K562 (cell line): ENCODE results near the gene CERS6. TPM values are rescaled to one million over a fixed set of nuclear protein-coding genes. Genes with fewer than 3 reads are reported as not detected.

ENCODE experiments used
- ATAC-seq: fragments of 200-7000 bp; cut with Tn5 transposase; 3 replicates; pipeline ENCODE4 v1.9.1; 2020; ENCODE audit warnings: moderate library complexity
- BruUV-seq: library from RNA; stranded (reverse); fragments of 400-500 nt; replicated peaks from 2 replicates; lab custom pipeline; 2021; lab: Mats Ljungman, UMichigan
- CTCF ChIA-PET: fragments of 300-600 bp; formaldehyde crosslinking; extraction: SDS; loops from one replicate; lab custom pipeline; 2021; ENCODE audit warnings: low intra/inter-chr PET ratio; lab: Yijun Ruan, JAX
- POLR2A ChIA-PET: fragments of 300-600, 350-650 bp; sonication (Branson Sonifier 250); formaldehyde crosslinking; extraction: SDS; loops from one replicate; lab custom pipeline; 2021; ENCODE audit warnings: antibody characterized with exemption, inconsistent platforms; lab: Yijun Ruan, JAX
- DNase-seq, 4 experiments: peaks; one replicate each; pipeline versions ENCODE4 v3.0.0 to v3.0.0-alpha.2; 2011 to 2018; ENCODE audit warnings: low spot score in 3 of 4, mixed read lengths in 3 of 4; ENCODE audit errors: extremely low read depth in 1 of 4
- FAIRE-seq: peaks from 2 replicates; lab custom pipeline; 2011; peaks lifted over from hg19 to GRCh38; lab: Jason Lieb, UNC
- H2AFZ ChIP-seq: 2 replicates; pipeline ENCODE4 v1.6.0; 2011; ENCODE audit warnings: low read depth, low read length, control low read depth, inconsistent platforms
- H3K27ac ChIP-seq: fragments of 200-600 bp; 3 replicates; pipeline ENCODE4 v1.8.0; 2011; ENCODE audit warnings: low read depth, mild to moderate bottlenecking, control low read depth, inconsistent platforms, low read length, moderate library complexity, mixed read lengths; ENCODE audit errors: extremely low read depth
- H3K27me3 ChIP-seq, 2 experiments: fragments of 300-600 bp in 1 of 2; 2 replicates in 1 of 2; 3 replicates in 1 of 2; pipeline versions ENCODE4 v1.6.0 to v1.8.0; 2011; ENCODE audit warnings: inconsistent platforms in 2 of 2, low read length in 2 of 2, mild to moderate bottlenecking in 1 of 2, mixed read lengths in 1 of 2, moderate library complexity in 1 of 2; ENCODE audit not compliant: control insufficient read depth in 2 of 2, insufficient read depth in 2 of 2
- H3K36me3 ChIP-seq: fragments of 300-600 bp; 3 replicates; pipeline ENCODE4 v1.8.0; 2011; ENCODE audit warnings: mild to moderate bottlenecking, low read length, inconsistent platforms; ENCODE audit not compliant: control insufficient read depth, insufficient read depth
- H3K4me1 ChIP-seq, 2 experiments: fragments of 200-600 bp in 1 of 2; replicated peaks in 1 of 2; 2 replicates in 1 of 2; 3 replicates in 1 of 2; pipeline versions ENCODE4 v1.5.1 to v1.8.0; 2011; ENCODE audit warnings: inconsistent platforms in 2 of 2, low read length in 2 of 2, mild to moderate bottlenecking in 1 of 2, mixed read lengths in 1 of 2, moderate library complexity in 1 of 2; ENCODE audit not compliant: control insufficient read depth in 2 of 2, insufficient read depth in 2 of 2
- H3K4me2 ChIP-seq: 2 replicates; pipeline ENCODE4 v1.6.1; 2011; ENCODE audit warnings: low read length, control low read depth, inconsistent platforms, mixed read lengths; ENCODE audit not compliant: insufficient read depth
- H3K4me3 ChIP-seq: fragments of 200-600 bp; sonication (generic), shearing (Covaris generic); 2 replicates; pipeline ENCODE4 v1.5.1; 2016; ENCODE audit warnings: control low read depth, inconsistent platforms
- H3K79me2 ChIP-seq: fragments of 200-600 bp; 3 replicates; pipeline ENCODE4 v1.8.0; 2011; ENCODE audit warnings: low read length, inconsistent platforms; ENCODE audit not compliant: control insufficient read depth, insufficient read depth
- H3K9ac ChIP-seq, 2 experiments: 2 replicates each; pipeline versions ENCODE4 v1.6.0 to v1.6.1; 2011; ENCODE audit warnings: low read depth in 2 of 2, low read length in 2 of 2, control low read depth in 1 of 2, inconsistent platforms in 1 of 2, mild to moderate bottlenecking in 1 of 2, mixed read lengths in 1 of 2; ENCODE audit not compliant: insufficient read depth in 1 of 2
- H3K9me1 ChIP-seq: one replicate; pipeline ENCODE4 v1.6.0; 2011; ENCODE audit warnings: inconsistent platforms, mild to moderate bottlenecking, low read length, moderate library complexity; ENCODE audit not compliant: control insufficient read depth, insufficient read depth
- H3K9me3 ChIP-seq: replicated peaks from 2 replicates; pipeline ENCODE4 v1.5.1; 2011; ENCODE audit warnings: low read depth, low read length, inconsistent platforms; ENCODE audit not compliant: control insufficient read depth, insufficient read depth
- H4K20me1 ChIP-seq: replicated peaks from 2 replicates; pipeline ENCODE4 v1.6.1; 2011; ENCODE audit warnings: low read length, inconsistent platforms, mixed read lengths; ENCODE audit not compliant: control insufficient read depth, insufficient read depth
- ASH1L ChIP-seq: fragments of 450-650 bp; IDR thresholded peaks from 2 replicates; pipeline ENCODE4 v1.6.1; 2018; ENCODE audit warnings: borderline replicate concordance, mild to moderate bottlenecking, low read depth; ENCODE audit not compliant: partially characterized antibody
- FOXK1 ChIP-seq: sonication (generic); formaldehyde crosslinking; IDR thresholded peaks from 2 replicates; pipeline ENCODE4 v1.8.0; 2022; ENCODE audit warnings: missing genetic modification reagents, mild to moderate bottlenecking, borderline replicate concordance
- MBD2 ChIP-seq: sonication (generic); IDR thresholded peaks from 2 replicates; pipeline ENCODE4 v1.6.1; 2016; ENCODE audit warnings: low read depth, borderline replicate concordance
- SUPT5H ChIP-seq: fragments of 450-650 bp; IDR thresholded peaks from 2 replicates; pipeline ENCODE4 v1.6.1; 2016
- WGBS: fragments of 100-300 bp; shearing (Covaris generic); methylation state at CpG from one replicate; pipeline ENCODE4 v1.1.6; 2016; ENCODE audit warnings: low coverage, mixed read lengths; ENCODE audit not compliant: insufficient coverage; ENCODE audit errors: missing lambda C conversion rate; 5-methylcytosine and 5-hydroxymethylcytosine counted together
- in situ Hi-C: fragments of 300-500 bp; cut with MboI; formaldehyde crosslinking; loops from 4 replicates; pipeline ENCODE4 v1.15.0; 2018; ENCODE audit warnings: inconsistent platforms, mixed read lengths
- intact Hi-C: fragments of 100-400 bp; cut with micrococcal nuclease; formaldehyde crosslinking; loops from 2 replicates; pipeline ENCODE4 v1.14.2; 2022
- polyA plus RNA-seq, 8 experiments: library from polyadenylated mRNA; depleted of rRNA in 4 of 8; stranded (reverse) in 5 of 8; unstranded in 3 of 8; fragments of >200 nt; fragmentation: Nextera tagmentation in 2 of 8; fragmentation: Illumina TruSeq in 1 of 8; extraction: Ambion mirVana in 2 of 8; extraction: Trizol in 1 of 8; gene quantifications; 2 replicates each; pipeline versions ENCODE4 v1.2.1 to v1.2.3, GENCODE V29; 2011 to 2014; ENCODE audit warnings: inconsistent platforms in 1 of 8, missing spikeins in 1 of 8
- total RNA-seq, 7 experiments: library from RNA; depleted of rRNA in 6 of 7; stranded (reverse); fragments of >200 nt in 6 of 7; fragmentation: Illumina TruSeq in 2 of 7; extraction: Trizol in 2 of 7; gene quantifications; 2 replicates each; pipeline versions ENCODE4 v1.2.1 to v1.2.3, GENCODE V29; 2011 to 2021; ENCODE audit warnings: low replicate concordance in 1 of 7
- TF ChIP-seq, protein P1 (sequence below), 3 experiments: fragments of 200-800 bp in 1 of 3; fragments of 250-450 bp in 1 of 3; fragments of 450-650 bp in 1 of 3; sonication (Bioruptor Pico) in 1 of 3; sonication (Bioruptor generic) in 1 of 3; formaldehyde crosslinking in 1 of 3; IDR thresholded peaks; 2 replicates each; pipeline versions ENCODE4 v1.6.1 to v1.8.0; 2016 to 2022; ENCODE audit warnings: mild to moderate bottlenecking in 2 of 3, missing genetic modification characterization in 2 of 3, missing compliant biosample characterization in 1 of 3, moderate library complexity in 1 of 3
- TF ChIP-seq, protein P2 (sequence below), 2 experiments: fragments of 450-650 bp in 1 of 2; sonication (generic) in 1 of 2; formaldehyde crosslinking in 1 of 2; IDR thresholded peaks; 2 replicates each; pipeline versions ENCODE4 v1.7.1 to v1.9.0; 2016 to 2022; ENCODE audit warnings: inconsistent platforms in 1 of 2, mild to moderate bottlenecking in 1 of 2, missing genetic modification reagents in 1 of 2

CERS6 gene
- total and polyA plus RNA-seq, 9 of the 15 experiments (the other 6 are each of a cell fraction or from before 2014, with no cell fraction given) = 1.6 to 13.6 (median 11.4) TPM

DNA sequence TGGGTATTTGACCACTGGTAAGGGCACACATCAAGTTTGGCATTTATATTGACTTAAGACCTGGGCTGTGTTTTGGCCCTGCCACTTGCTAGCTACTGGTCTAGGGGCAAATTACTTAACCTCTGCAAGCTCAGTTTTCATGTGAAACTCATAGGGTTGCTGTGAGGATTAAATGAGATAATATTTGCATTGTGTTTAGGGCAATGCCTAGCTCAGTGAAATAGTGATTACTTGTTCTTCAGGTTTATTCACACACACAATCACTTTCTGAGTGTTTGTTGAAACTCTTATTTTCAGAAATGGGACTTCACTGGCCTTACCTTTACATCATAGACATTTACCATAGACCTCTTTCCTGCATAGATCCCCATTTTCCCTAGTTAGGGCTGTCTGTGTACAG lies 12.3 kb downstream of the CERS6 start (continued):
- TF ChIP-seq, protein P1, sequence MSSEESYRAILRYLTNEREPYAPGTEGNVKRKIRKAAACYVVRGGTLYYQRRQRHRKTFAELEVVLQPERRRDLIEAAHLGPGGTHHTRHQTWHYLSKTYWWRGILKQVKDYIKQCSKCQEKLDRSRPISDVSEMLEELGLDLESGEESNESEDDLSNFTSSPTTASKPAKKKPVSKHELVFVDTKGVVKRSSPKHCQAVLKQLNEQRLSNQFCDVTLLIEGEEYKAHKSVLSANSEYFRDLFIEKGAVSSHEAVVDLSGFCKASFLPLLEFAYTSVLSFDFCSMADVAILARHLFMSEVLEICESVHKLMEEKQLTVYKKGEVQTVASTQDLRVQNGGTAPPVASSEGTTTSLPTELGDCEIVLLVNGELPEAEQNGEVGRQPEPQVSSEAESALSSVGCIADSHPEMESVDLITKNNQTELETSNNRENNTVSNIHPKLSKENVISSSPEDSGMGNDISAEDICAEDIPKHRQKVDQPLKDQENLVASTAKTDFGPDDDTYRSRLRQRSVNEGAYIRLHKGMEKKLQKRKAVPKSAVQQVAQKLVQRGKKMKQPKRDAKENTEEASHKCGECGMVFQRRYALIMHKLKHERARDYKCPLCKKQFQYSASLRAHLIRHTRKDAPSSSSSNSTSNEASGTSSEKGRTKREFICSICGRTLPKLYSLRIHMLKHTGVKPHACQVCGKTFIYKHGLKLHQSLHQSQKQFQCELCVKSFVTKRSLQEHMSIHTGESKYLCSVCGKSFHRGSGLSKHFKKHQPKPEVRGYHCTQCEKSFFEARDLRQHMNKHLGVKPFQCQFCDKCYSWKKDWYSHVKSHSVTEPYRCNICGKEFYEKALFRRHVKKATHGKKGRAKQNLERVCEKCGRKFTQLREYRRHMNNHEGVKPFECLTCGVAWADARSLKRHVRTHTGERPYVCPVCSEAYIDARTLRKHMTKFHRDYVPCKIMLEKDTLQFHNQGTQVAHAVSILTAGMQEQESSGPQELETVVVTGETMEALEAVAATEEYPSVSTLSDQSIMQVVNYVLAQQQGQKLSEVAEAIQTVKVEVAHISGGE (CRISPR knock-in tag; IDR thresholded peaks at IDR 0.05) = no peak
- TF ChIP-seq FOXK1 (CRISPR knock-in tag) (no peak), MBD2 (no peak), ASH1L (no peak), SUPT5H (no peak)

DNA sequence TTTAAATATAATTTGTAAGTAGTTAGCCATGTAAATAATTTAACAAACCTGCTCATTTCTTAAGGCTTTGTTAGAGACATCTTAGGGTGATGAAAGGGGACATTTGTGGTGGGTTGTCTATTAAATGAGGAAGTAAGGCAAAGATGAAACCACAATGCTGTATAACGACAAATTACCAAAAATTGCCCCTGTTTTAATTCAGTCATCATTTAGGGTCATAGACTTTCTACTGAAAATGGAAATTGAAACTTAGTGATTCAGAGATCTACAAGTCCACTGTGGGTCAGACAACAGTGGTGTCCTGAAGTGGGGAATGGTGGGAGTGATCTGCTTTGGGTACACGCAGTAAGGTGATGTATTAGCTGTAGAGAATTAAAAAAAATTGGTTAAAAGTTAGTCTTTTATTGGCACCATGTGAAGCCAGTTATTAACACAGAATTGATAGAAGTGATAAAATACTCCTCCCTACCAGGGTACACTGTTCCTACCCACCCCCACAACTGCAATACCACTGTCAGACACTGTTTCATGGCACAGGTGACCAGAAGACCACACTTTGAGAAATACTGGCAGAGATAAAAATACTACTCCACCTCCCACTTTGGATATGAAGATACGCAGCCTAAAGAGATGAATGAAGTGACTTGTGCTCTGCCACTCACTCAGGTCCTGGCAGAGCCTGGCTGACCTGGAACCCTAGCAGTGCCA lies 13.4 kb downstream of the CERS6 start:
- ChIA-PET POLR2A (interaction anchor here (0.7 to 3.9 kb wide), 5 partner anchors 9 to 108 kb away, joined by 3 to 22 read pairs (median 3); no protein-coding TSS in a partner anchor), CTCF (no interaction called here)
- no peak overlapping the region for H3K4me2 ChIP-seq
- no TSS peak for BruUV-seq
- H4K20me1 ChIP-seq = 0 out of 2 replicates have a peak, but pooled peaks cover 6% of the 10 kb centered on the region
- intact Hi-C loops = no loop called here
- no peak overlapping the region for H3K9ac ChIP-seq
- H3K27me3 ChIP-seq = no peaks in the 10 kb centered on the region
- peaks cover 27% of the 10 kb centered on the region; the same call in 1 of the 3 replicates for H3K79me2 ChIP-seq
- H3K4me3 ChIP-seq = no peak overlapping the region
- no peaks in the 10 kb centered on the region for H3K9me3 ChIP-seq
- H3K27ac ChIP-seq = no peak overlapping the region
- H2AFZ ChIP-seq = no peak overlapping the region
- WGBS = 56% methylated on average over 3 of the region's 3 CpGs
- in situ Hi-C loops = no loop called here
- no peak for ATAC-seq
- FAIRE-seq = no peak
- H3K4me1 ChIP-seq = peaks cover 0 to 10% of the 10 kb centered on the region in 2 experiments; a peak in 3 of 5 replicates
- H3K36me3 ChIP-seq = no peaks in the 10 kb centered on the region
- DNase-seq = no peak
- no peaks in the 10 kb centered on the region for H3K9me1 ChIP-seq
- TF ChIP-seq, protein P2, sequence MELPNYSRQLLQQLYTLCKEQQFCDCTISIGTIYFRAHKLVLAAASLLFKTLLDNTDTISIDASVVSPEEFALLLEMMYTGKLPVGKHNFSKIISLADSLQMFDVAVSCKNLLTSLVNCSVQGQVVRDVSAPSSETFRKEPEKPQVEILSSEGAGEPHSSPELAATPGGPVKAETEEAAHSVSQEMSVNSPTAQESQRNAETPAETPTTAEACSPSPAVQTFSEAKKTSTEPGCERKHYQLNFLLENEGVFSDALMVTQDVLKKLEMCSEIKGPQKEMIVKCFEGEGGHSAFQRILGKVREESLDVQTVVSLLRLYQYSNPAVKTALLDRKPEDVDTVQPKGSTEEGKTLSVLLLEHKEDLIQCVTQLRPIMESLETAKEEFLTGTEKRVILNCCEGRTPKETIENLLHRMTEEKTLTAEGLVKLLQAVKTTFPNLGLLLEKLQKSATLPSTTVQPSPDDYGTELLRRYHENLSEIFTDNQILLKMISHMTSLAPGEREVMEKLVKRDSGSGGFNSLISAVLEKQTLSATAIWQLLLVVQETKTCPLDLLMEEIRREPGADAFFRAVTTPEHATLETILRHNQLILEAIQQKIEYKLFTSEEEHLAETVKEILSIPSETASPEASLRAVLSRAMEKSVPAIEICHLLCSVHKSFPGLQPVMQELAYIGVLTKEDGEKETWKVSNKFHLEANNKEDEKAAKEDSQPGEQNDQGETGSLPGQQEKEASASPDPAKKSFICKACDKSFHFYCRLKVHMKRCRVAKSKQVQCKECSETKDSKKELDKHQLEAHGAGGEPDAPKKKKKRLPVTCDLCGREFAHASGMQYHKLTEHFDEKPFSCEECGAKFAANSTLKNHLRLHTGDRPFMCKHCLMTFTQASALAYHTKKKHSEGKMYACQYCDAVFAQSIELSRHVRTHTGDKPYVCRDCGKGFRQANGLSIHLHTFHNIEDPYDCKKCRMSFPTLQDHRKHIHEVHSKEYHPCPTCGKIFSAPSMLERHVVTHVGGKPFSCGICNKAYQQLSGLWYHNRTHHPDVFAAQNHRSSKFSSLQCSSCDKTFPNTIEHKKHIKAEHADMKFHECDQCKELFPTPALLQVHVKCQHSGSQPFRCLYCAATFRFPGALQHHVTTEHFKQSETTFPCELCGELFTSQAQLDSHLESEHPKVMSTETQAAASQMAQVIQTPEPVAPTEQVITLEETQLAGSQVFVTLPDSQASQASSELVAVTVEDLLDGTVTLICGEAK (IDR thresholded peaks at IDR 0.05) = no peak
- TF ChIP-seq, protein P2 (CRISPR knock-in tag; IDR thresholded peaks at IDR 0.05) = no peak
